Stimulated activated CD4-positive, alpha-beta T cell treated with anti-CD3 and anti-CD28 coated beads, Interleukin-2, amount 100 ng/mL, for 24 hours (primary cell): Measurements from ENCODE around the gene MRPL52.
"Not testable (repeated sequence)": the region's sequence is repeated elsewhere in the genome, so short reads cannot be mapped to it uniquely, and the experiment has no call there.

ENCODE experiments used
- DNase-seq, 2 donors: peaks; one replicate each; pipeline ENCODE4 v3.0.0-alpha.2; 2020

MRPL52 gene

GRCh38 chr14:22812744-22813143, 16.9 kb upstream of the MRPL52 start:
- no peak for DNase-seq

- no peak for DNase-seq
Observed at GRCh38 chr14:22813145-22813544, 16.5 kb upstream of the MRPL52 start.

- DNase-seq = no peak
Observed at GRCh38 chr14:22814373-22814772, 15.3 kb upstream of the MRPL52 start.

- DNase-seq = no peak
Observed at GRCh38 chr14:22814941-22815713, 14.6 kb upstream of the MRPL52 start, which contains the start of gene SLC7A7. Gene SLC7A7, minus strand, starts transcription at chr14:22815435. Its CDS starts 2,037 bp downstream, at chr14:22813398.

GRCh38 chr14:22819151-22819988, 10.3 kb upstream of the MRPL52 start:
- no peak for DNase-seq

- DNase-seq = no peak
Observed at GRCh38 chr14:22820731-22821130, 9.0 kb upstream of the MRPL52 start.

- no peak for DNase-seq
Observed at GRCh38 chr14:22821193-22822015, 8.3 kb upstream of the MRPL52 start.

- DNase-seq = no peak
Observed at GRCh38 chr14:22822016-22822570, 7.6 kb upstream of the MRPL52 start.

GRCh38 chr14:22822571-22823098, 7.1 kb upstream of the MRPL52 start:
- DNase-seq = peak; percentile 73 to 75

- DNase-seq = no peak
Observed at GRCh38 chr14:22824711-22825359, 4.9 kb upstream of the MRPL52 start.

GRCh38 chr14:22829076-22829660, 519 bp upstream of the MRPL52 start:
- not testable (repeated sequence) for DNase-seq

- DNase-seq = no peak
Observed at GRCh38 chr14:22830443-22831010, 840 bp downstream of the MRPL52 start.

GRCh38 chr14:22835505-22835904, 5.8 kb downstream of the MRPL52 start:
- no peak for DNase-seq

- DNase-seq = no peak
Observed at GRCh38 chr14:22836301-22837113, 6.8 kb downstream of the MRPL52 start, which contains the start of gene MMP14. Gene MMP14, plus strand, starts transcription at chr14:22836585. Its CDS starts 233 bp downstream, at chr14:22836818.

- peak; percentile 34 to 38 for DNase-seq
Observed at GRCh38 chr14:22837114-22837749, 7.5 kb downstream of the MRPL52 start.

- no peak for DNase-seq
Observed at GRCh38 chr14:22837750-22838538, 8.3 kb downstream of the MRPL52 start.

- no peak for DNase-seq
Observed at GRCh38 chr14:22838631-22839041, 8.9 kb downstream of the MRPL52 start.

- no peak for DNase-seq
Observed at GRCh38 chr14:22839159-22839779, 9.6 kb downstream of the MRPL52 start.
